Small intestine (tissue), 7 donors: ENCODE measurements around the gene CCDC14. TPM values are rescaled to one million over a fixed set of nuclear protein-coding genes. Genes with fewer than 3 reads are reported as not detected.
"Not testable (repeated sequence)": the region's sequence is repeated elsewhere in the genome, so short reads cannot be mapped to it uniquely, and the experiment has no call there.

Experiments used
- DNase-seq, 2 donors: peaks; one replicate each; pipeline versions ENCODE4 v3.0.0 to v3.0.0-alpha.2; 2013
- FAIRE-seq: peaks from 2 replicates; lab custom pipeline; 2012; peaks lifted over from hg19 to GRCh38; lab: Jason Lieb, UNC
- H3K27ac ChIP-seq, 3 donors: one replicate each; pipeline ENCODE4 v1.5.1; 2013; ENCODE audit warnings: low read length in 2 of 3, mild to moderate bottlenecking in 2 of 3, control low read depth in 1 of 3, inconsistent platforms in 1 of 3, low read depth in 1 of 3, moderate library complexity in 1 of 3
- H3K27me3 ChIP-seq, 3 donors: one replicate each; pipeline ENCODE4 v1.6.1; 2013; ENCODE audit warnings: low read length in 3 of 3, inconsistent platforms in 1 of 3; ENCODE audit not compliant: control insufficient read depth in 3 of 3, insufficient read depth in 3 of 3
- H3K36me3 ChIP-seq, 3 donors: one replicate each; pipeline ENCODE4 v1.6.1; 2013; ENCODE audit warnings: low read length in 3 of 3, inconsistent platforms in 1 of 3, low read depth in 1 of 3, mild to moderate bottlenecking in 1 of 3, moderate library complexity in 1 of 3; ENCODE audit not compliant: control insufficient read depth in 3 of 3, insufficient read depth in 2 of 3
- H3K4me1 ChIP-seq, 3 donors: one replicate each; pipeline ENCODE4 v1.6.1; 2013; ENCODE audit warnings: low read length in 2 of 3, inconsistent platforms in 1 of 3, low read depth in 1 of 3, mild to moderate bottlenecking in 1 of 3, moderate library complexity in 1 of 3; ENCODE audit not compliant: control insufficient read depth in 3 of 3, insufficient read depth in 2 of 3
- H3K4me3 ChIP-seq, 3 donors: one replicate each; pipeline ENCODE4 v1.5.1; 2013; ENCODE audit warnings: low read length in 3 of 3, control low read depth in 1 of 3, inconsistent platforms in 1 of 3, low read depth in 1 of 3, mild to moderate bottlenecking in 1 of 3, moderate library complexity in 1 of 3
- H3K9me3 ChIP-seq, 2 donors: one replicate each; pipeline ENCODE4 v1.6.1; 2013; ENCODE audit warnings: low read depth in 1 of 2, low read length in 1 of 2; ENCODE audit not compliant: control insufficient read depth in 2 of 2, insufficient read depth in 1 of 2
- WGBS, 3 donors: extraction: QIAGEN DNeasy Blood & Tissue Kit; methylation state at CpG; one replicate each; pipeline ENCODE4 v1.1.7; 2013; 5-methylcytosine and 5-hydroxymethylcytosine counted together
- polyA plus RNA-seq, 4 donors: library from polyadenylated mRNA; stranded (reverse) in 3 of 4; unstranded in 1 of 4; fragments of 200-250 nt in 3 of 4; fragments of 120-200 nt in 1 of 4; gene quantifications; one replicate each; pipeline versions ENCODE4 v1.2.1 to v1.2.3, GENCODE V29; 2013
- donor health status: healthy with polysubstance abuse.
- donor health status: control.
- donor health status: control.
- donor health status: Bipolar disorder and iron deficiency.
- donor health status: healthy.

CCDC14 gene
- polyA plus RNA-seq, 4 donors = 9.2 to 69.0 (median 14.7) TPM

DNA sequence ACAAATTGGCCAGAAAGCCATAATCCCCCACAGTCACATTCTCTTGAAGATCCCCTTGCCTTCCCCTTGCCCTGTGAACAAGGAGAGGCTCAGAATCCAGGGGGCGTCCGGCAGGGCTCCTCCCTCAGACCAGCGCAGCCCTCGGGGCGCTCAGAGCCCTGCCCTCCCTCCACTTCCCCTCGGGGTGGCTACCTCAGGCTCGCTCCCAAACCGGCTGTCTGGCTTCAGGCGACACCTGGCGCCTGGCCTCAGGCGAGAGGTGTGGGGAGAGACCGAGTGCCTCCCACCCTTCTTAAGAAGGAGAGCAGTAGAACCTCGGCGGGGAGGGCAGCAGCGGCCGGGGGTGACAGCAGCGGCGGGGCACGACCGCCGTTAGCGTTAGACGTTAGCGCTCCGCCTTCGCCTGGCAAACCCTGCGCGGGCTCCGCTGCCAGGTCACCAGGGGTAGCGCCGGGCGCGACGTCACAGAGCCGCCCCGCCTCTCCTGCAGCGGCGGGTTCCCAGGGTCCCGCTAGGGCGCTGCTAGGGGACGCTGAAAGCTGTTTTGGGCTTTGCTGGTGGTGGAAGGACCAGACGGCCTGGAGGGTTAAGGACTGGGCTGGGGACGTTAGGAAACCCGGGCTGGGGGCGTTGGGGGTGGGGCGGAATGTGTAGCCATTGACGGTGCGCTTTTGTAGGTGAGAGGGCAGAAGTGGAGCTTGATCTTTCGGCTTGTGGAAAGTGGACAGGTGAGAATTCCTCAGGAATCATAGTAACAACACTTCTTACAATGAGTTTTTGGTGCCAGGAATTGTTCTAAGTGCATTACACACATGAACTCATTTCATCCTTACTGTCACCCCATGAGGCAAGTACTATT, 30.9 kb upstream of the CCDC14 start, which contains the start of gene ROPN1:
ROPN1 (minus strand) TSS at position 395 of the 859 bp plus-strand sequence. CDS start 11,643 bp downstream, outside the sequence.
- H3K36me3 ChIP-seq, H3K4me1 ChIP-seq, FAIRE-seq, H3K9me3 ChIP-seq, H3K27ac ChIP-seq, DNase-seq, H3K4me3 ChIP-seq: not testable (repeated sequence)
- 0 to 7% (median 4%) methylated on average over 3 to 5 of the region's 49 CpGs for WGBS, 3 donors
- H3K27me3 ChIP-seq = peaks cover 4 to 22% (median 8%) of the 10 kb centered on the region in 3 donors

DNA sequence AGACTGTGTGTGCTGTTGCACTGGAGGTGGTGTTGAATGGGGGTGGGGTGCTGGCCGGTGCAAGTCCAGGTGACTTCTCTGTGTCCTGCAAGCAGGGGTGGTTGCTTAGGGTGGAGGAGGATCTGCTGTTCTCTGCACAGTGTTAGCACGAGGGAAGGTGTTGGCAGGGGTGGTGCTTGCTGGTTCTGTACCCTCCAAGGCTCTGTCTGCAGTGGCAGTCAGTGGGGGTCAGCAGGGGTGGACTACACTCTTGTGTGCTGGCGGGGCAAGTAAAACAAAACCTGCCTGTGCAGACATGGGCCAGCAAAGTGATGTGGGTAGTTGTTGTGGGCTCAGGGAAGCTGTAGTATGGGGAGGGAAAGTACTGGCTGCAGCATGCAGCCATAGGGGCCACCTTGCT, 25.4 kb upstream of the CCDC14 start:
- Histone ChIP-seq H3K4me1 (no peaks in the 10 kb centered on the region), H3K9me3 (no peaks in the 10 kb centered on the region), H3K36me3 (no peaks in the 10 kb centered on the region), H3K4me3 (no peak overlapping the region), H3K27me3 (peaks cover 4 to 38% (median 5%) of the 10 kb centered on the region in 3 donors), H3K27ac (no peak overlapping the region)
- DNase-seq (no peak), FAIRE-seq (no peak)
- WGBS, 3 donors = 58 to 74% (median 71%) methylated on average over 3 of the region's 3 CpGs

DNA sequence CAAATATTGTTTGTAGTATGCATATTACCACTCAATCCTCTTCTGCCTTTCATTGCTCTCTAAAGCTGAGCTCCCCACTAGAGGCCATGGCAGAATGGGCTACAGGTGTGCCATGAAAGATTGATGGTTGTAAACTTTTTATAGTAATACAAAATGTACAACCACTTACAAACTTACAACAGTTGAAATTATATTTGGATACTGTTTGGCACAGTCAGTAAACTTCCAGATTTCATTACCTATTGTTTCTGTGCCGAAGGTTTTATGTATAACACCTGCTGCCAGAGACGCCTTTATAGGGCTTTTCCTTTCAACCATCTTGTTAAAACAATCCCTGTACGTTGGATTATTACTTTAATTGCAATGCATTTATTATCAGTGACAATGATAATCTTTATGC, 23.9 kb upstream of the CCDC14 start:
- Histone ChIP-seq H3K9me3 (no peaks in the 10 kb centered on the region), H3K36me3 (no peaks in the 10 kb centered on the region), H3K4me1 (no peaks in the 10 kb centered on the region), H3K27me3 (peaks cover 2 to 42% (median 3%) of the 10 kb centered on the region in 3 donors), H3K27ac (no peak overlapping the region), H3K4me3 (no peak overlapping the region)
- DNase-seq (no peak), FAIRE-seq (no peak)
- whole genome bisulfite sequencing, 3 donors = 38 to 70% (median 42%) methylated on average over 3 of the region's 3 CpGs

DNA sequence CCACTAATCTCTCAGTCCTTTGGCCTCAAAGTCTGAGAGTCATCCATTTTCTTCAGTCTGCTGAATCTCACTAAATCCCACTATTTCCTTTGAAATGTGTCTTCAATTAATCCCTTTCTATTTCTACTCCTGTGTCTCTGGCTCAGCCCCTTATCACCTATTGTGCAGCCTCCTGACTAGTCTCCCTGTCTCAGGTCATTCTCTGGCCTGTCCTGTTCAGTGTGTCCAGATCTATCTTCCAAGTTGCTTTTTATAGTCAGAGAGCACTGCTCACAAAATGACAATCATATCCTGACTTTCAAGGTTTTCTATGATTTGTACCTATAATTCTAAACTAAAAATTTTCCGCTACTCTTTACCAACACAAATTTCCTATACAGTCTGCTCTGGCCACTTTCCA, 23.3 kb upstream of the CCDC14 start:
- no peak overlapping the region for H3K27ac ChIP-seq

DNA sequence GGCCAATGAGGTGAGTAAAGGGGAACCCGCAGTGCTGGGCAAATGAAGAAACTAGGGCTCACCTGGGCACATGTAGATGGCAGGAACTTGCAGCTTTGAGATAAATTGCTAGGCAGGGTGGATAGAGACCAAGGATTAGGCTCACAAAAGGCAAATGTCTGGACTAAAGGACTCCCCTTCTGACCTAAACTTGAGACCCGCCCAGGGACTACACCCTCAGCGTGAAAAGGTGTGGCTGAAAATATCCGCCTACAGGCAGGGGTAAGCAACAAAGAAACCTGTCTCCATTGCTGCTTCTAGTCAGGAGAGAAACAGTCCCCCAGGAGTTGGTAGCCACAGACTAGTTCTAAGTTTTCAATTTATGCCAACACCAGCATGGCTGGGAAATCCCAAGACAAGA, 20.3 kb upstream of the CCDC14 start:
- peaks cover 0 to 24% (median 3%) of the 10 kb centered on the region in 3 donors for H3K27me3 ChIP-seq
- H3K27ac ChIP-seq, FAIRE-seq, H3K36me3 ChIP-seq, H3K4me1 ChIP-seq, H3K4me3 ChIP-seq, DNase-seq, H3K9me3 ChIP-seq: not testable (repeated sequence)
- WGBS, 3 donors = 34 to 62% (median 49%) methylated on average over 4 of the region's 4 CpGs

More for the DNA sequence above, 23.3 kb upstream of the CCDC14 start:
- Histone ChIP-seq H3K4me3 (no peak overlapping the region), H3K36me3 (no peaks in the 10 kb centered on the region), H3K27me3 (peaks cover 2 to 38% (median 3%) of the 10 kb centered on the region in 3 donors), H3K4me1 (no peaks in the 10 kb centered on the region), H3K9me3 (no peaks in the 10 kb centered on the region)
- FAIRE-seq = no peak
- WGBS, 3 donors = 94 to 98% (median 94%) methylated on average over 1 of the region's 1 CpG
- no peak for DNase-seq

DNA sequence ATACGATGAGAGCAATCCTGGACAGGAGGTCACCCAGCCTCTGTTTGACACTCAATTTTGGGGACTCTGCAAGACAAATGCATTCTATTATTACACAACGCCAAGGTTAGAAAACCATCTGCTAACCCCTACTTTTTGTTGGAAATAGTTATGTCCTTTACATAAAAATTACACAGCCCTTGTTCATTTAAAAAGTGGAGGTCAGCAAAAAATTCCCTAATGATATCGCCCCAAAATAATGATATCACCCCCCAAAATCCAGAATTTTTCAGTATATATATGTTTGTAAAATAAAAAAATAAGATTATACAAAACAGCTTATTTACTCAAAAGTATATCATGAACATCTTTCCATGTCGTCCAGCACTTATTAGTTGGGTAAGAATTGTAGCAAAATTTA, 19.5 kb upstream of the CCDC14 start:
- FAIRE-seq (no peak), DNase-seq (no peak)
- 69 to 80% (median 78%) methylated on average over 4 of the region's 4 CpGs for WGBS, 3 donors
- H3K4me3 ChIP-seq = no peak overlapping the region
- no peaks in the 10 kb centered on the region for H3K9me3 ChIP-seq
- peaks cover 0 to 23% (median 3%) of the 10 kb centered on the region in 3 donors for H3K27me3 ChIP-seq
- H3K4me1 ChIP-seq = no peaks in the 10 kb centered on the region
- H3K27ac ChIP-seq = no peak overlapping the region
- no peaks in the 10 kb centered on the region for H3K36me3 ChIP-seq

DNA sequence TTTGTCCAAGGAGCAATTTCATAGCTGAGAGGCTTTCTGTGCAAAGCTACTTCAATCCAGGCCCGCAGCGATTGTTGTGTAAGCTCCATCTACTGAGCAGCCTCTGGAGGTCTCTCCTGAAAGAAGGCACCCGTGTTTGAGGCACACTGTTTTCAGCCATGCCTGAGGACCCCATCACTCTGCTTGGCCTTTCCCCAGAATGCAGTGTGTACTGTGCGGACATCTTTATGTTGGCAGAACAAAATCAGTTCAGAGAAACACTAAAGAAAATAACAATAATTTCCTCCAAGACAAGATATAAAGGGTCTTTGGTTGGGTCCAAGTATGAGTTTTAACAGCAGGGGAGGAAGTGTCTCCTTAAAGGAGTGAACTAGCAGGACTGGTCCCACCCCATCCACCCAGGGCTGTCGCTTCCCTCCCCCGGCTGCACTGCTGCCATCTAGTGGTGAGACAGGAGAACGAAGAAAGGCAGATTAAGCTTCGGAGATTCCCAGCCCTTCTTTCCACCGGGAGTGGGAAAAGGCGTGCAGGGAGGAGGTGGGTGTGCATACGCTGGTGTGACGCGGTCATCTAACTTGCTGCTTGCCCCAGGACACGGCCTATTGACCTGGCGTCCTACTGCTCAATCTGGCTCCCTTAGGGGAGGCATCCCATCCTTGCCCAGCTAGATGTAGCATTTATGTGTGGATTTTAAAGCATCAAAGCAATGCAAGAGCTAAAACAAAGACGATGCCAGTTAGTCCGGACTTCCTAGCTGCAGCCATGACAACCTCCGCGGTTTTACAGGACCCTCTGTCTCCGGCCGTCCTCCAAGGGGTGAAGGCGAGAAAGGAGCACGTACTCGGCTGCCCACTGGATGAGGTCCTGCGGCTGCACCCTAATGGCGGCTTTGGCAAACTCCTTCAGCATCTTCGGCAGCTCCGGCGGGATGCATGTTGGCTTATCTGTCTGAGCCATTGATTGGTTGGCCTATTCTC, 18.8 kb upstream of the CCDC14 start:
- peak; percentile 16 to 35 for DNase-seq
- Histone ChIP-seq H3K4me3 (peak overlapping the region in 1 of 3 donors; percentile 25), H3K27me3 (peaks cover 0 to 23% (median 3%) of the 10 kb centered on the region in 3 donors)
- FAIRE-seq, H3K27ac ChIP-seq, H3K4me1 ChIP-seq, H3K36me3 ChIP-seq, H3K9me3 ChIP-seq: not testable (repeated sequence)
- WGBS, 3 donors = 11 to 12% (median 11%) methylated on average over 25 to 27 of the region's 29 CpGs

DNA sequence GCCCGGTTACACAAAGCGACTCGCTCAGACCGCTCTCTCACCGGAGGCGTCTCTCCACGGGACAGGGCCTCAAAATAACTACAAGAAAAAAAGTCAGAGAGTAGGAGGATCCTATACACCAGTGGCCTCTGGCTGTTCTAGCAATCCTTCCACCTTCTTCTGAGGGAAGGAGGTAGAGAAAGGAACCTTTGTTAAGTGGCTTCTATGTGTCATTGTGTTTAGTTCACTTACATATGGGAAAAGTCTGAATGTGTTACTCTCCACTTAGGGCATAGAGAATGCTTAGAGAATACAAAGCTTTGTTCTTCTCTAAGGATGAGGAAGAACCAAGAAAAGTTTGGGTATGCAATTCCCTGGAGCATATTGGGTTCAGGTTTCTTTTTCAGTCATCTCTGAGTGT, 15.9 kb upstream of the CCDC14 start:
- H3K36me3 ChIP-seq, H3K27ac ChIP-seq, DNase-seq, H3K4me1 ChIP-seq, FAIRE-seq, H3K4me3 ChIP-seq, H3K9me3 ChIP-seq: not testable (repeated sequence)
- 79 to 85% (median 83%) methylated on average over 1 to 7 of the region's 7 CpGs for WGBS, 3 donors
- peaks cover 0 to 15% (median 3%) of the 10 kb centered on the region in 3 donors for H3K27me3 ChIP-seq
